IPS-20b (cell line): ENCODE measurements around the gene TOR1AIP1.

ENCODE experiments used
- H3K27ac ChIP-seq: one replicate; pipeline ENCODE4 v1.5.1; 2013; ENCODE audit warnings: low read length
- H3K27me3 ChIP-seq: 2 replicates; pipeline ENCODE4 v1.6.1; 2013; ENCODE audit warnings: mild to moderate bottlenecking, low read length, inconsistent platforms; ENCODE audit not compliant: insufficient read depth
- H3K36me3 ChIP-seq: 2 replicates; pipeline ENCODE4 v1.6.1; 2013; ENCODE audit warnings: low read depth, mild to moderate bottlenecking, inconsistent platforms, low read length, moderate library complexity; ENCODE audit not compliant: insufficient read depth
- H3K4me1 ChIP-seq: 2 replicates; pipeline ENCODE4 v1.6.1; 2013; ENCODE audit warnings: mild to moderate bottlenecking, control low read depth, inconsistent platforms, low read length, moderate library complexity; ENCODE audit not compliant: insufficient read depth
- H3K4me3 ChIP-seq: 2 replicates; pipeline ENCODE4 v1.5.1; 2013; ENCODE audit warnings: mild to moderate bottlenecking, low read length, inconsistent platforms
- H3K9ac ChIP-seq: 2 replicates; pipeline ENCODE4 v1.6.1; 2013; ENCODE audit warnings: low read depth, mild to moderate bottlenecking, inconsistent platforms, low read length, moderate library complexity
- H3K9me3 ChIP-seq: 2 replicates; pipeline ENCODE4 v1.6.1; 2013; ENCODE audit warnings: mild to moderate bottlenecking, low read depth, low read length, inconsistent platforms; ENCODE audit not compliant: insufficient read depth

TOR1AIP1 gene

DNA sequence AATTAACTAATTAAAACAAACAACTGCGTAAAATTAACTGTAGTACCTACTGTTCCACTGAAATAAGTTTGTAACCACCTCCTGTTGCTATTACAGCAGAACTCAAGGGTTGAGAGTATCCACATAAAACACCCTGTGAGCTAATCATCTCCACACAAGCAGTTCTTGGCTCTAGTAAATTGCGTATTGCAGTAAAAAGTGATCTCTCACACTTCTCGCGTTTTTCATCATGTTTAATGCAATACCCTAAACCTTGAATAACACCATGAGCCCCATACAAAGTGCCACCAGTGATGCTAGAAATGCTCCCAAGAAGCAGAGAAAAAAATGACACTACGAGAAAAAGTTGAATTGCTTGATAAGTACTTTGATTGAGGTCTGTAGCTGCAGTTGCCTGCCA, 43.2 kb downstream of the TOR1AIP1 start:
- Histone ChIP-seq H3K27me3 (no peaks in the 10 kb centered on the region), H3K27ac (no peak overlapping the region), H3K4me1 (peaks cover 18% of the 10 kb centered on the region), H3K36me3 (no peaks in the 10 kb centered on the region), H3K4me3 (no peak overlapping the region), H3K9ac (no peak overlapping the region), H3K9me3 (no peaks in the 10 kb centered on the region)

DNA sequence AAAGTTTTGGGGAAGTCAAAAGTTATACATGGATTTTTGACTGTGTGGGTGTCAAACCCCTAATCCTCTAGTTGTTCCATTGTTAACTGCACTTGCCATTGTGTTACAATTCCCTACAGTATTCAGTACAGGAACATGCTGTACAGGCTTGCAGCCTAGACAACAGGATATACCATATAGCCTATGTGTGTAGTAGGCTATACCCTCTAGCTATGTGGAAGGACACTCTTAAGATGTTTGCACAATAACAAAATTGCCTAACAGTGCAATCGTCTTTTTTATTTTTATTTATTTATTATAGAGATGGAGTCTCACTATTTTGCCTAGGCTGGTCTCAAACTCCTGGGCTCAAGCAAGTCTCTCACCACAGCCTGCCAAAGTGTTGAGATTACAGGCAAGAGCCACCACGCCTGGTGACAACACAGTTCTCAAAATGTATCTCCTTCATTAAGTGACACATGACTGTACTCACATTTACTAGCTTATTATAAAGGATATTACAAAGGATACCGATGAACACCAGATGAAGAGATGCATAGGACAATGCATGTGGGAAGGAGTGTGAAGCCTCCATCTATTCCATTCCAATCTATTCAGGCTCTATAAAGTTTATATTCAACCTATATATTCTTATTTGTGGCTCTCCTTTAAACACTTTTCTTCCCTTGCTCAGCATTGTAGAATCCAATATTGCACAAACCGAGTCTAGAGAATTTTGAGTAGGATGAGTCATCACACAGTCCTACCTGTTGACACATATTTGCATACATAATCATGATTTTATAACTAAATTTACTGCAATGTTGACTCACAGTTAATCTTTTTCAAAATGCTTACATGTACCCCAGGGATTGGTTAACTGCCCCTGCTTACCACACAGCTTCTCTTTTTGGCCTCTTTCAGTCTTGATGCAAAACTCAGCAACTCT, 44.1 kb downstream of the TOR1AIP1 start:
- Histone ChIP-seq H3K9me3 (no peaks in the 10 kb centered on the region), H3K27ac (no peak overlapping the region), H3K4me3 (no peak overlapping the region), H3K4me1 (peaks cover 15% of the 10 kb centered on the region), H3K9ac (no peak overlapping the region), H3K27me3 (no peaks in the 10 kb centered on the region), H3K36me3 (no peaks in the 10 kb centered on the region)

GRCh38 chr1:179926850-179927205, 44.7 kb downstream of the TOR1AIP1 start:
- H3K27ac ChIP-seq, result no peak overlapping the region

DNA sequence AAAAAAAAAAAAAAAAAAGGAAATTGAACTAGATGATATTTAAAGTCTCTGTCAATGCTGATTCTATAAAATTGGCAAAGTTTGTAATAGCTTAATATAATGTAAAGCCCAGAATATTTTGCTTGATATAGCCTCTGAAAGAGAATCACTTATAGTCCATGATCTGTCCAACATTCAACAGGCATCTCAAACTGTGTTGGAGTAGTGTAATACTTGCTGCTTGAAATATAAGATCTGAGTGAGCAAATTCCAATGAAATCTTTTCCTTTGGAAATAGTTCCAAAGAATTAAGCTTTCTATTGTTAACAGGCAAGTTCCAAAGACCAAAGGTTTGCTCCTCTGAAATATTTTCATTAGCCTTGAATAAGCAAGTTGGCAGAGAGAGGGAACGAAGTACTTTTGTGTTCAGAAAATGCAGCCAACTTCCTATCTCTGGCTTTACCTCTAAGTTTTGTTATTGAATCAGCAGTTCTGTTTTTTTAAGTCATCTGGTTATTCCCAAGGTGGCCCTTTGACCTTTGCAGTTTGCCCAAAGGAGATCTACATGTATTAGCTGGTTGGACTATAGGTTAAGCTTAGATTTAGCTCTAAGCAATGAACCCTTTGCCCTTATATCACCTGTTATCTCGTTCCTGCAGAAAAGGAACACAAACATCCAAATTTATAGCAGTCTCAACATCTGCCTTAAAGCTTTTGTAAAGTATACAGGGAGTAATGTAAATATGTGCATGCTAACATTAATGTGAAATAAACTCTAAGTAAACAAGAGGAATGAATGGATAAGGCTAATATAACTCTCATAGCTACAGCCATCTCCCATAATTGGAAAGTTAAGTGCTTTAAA, 48.1 kb downstream of the TOR1AIP1 start:
- no peak overlapping the region for H3K4me3 ChIP-seq
- H3K27ac ChIP-seq, result no peak overlapping the region
- no peaks in the 10 kb centered on the region for H3K27me3 ChIP-seq
- no peaks in the 10 kb centered on the region for H3K9me3 ChIP-seq
- no peak overlapping the region for H3K9ac ChIP-seq
- H3K4me1 ChIP-seq, result no peaks in the 10 kb centered on the region
- no peaks in the 10 kb centered on the region for H3K36me3 ChIP-seq

More at GRCh38 chr1:179926850-179927205, 44.7 kb downstream of the TOR1AIP1 start:
- Histone ChIP-seq H3K9ac (no peak overlapping the region), H3K27me3 (no peaks in the 10 kb centered on the region), H3K9me3 (no peaks in the 10 kb centered on the region), H3K4me1 (peaks cover 8% of the 10 kb centered on the region), H3K4me3 (no peak overlapping the region), H3K36me3 (no peaks in the 10 kb centered on the region)

GRCh38 chr1:179930867-179931266, 48.8 kb downstream of the TOR1AIP1 start:
- Histone ChIP-seq H3K4me3 (no peak overlapping the region), H3K9me3 (no peaks in the 10 kb centered on the region), H3K27ac (no peak overlapping the region), H3K4me1 (no peaks in the 10 kb centered on the region), H3K36me3 (no peaks in the 10 kb centered on the region), H3K9ac (no peak overlapping the region), H3K27me3 (no peaks in the 10 kb centered on the region)

- Histone ChIP-seq H3K4me1 (no peaks in the 10 kb centered on the region), H3K27me3 (no peaks in the 10 kb centered on the region), H3K9ac (no peak overlapping the region), H3K9me3 (no peaks in the 10 kb centered on the region), H3K4me3 (no peak overlapping the region), H3K36me3 (no peaks in the 10 kb centered on the region), H3K27ac (no peak overlapping the region)
These were observed 51.1 kb downstream of the TOR1AIP1 start for GRCh38 chr1:179933219-179933618.

GRCh38 chr1:179935909-179936496, 53.9 kb downstream of the TOR1AIP1 start:
- Histone ChIP-seq H3K4me1 (no peaks in the 10 kb centered on the region), H3K27me3 (no peaks in the 10 kb centered on the region), H3K9ac (no peak overlapping the region), H3K9me3 (no peaks in the 10 kb centered on the region), H3K36me3 (no peaks in the 10 kb centered on the region), H3K27ac (no peak overlapping the region), H3K4me3 (no peak overlapping the region)

- H3K9ac ChIP-seq, result no peak overlapping the region
- no peaks in the 10 kb centered on the region for H3K9me3 ChIP-seq
- no peaks in the 10 kb centered on the region for H3K4me1 ChIP-seq
These were observed 55.7 kb downstream of the TOR1AIP1 start for GRCh38 chr1:179937668-179938254.

GRCh38 chr1:179938752-179939151, 56.7 kb downstream of the TOR1AIP1 start:
- Histone ChIP-seq H3K9ac (no peak overlapping the region), H3K36me3 (no peaks in the 10 kb centered on the region), H3K27me3 (no peaks in the 10 kb centered on the region), H3K4me1 (no peaks in the 10 kb centered on the region), H3K27ac (no peak overlapping the region), H3K4me3 (no peak overlapping the region), H3K9me3 (no peaks in the 10 kb centered on the region)

More at GRCh38 chr1:179937668-179938254, 55.7 kb downstream of the TOR1AIP1 start:
- no peaks in the 10 kb centered on the region for H3K27me3 ChIP-seq
- H3K4me3 ChIP-seq, result no peak overlapping the region
- H3K36me3 ChIP-seq, result no peaks in the 10 kb centered on the region
- no peak overlapping the region for H3K27ac ChIP-seq

DNA sequence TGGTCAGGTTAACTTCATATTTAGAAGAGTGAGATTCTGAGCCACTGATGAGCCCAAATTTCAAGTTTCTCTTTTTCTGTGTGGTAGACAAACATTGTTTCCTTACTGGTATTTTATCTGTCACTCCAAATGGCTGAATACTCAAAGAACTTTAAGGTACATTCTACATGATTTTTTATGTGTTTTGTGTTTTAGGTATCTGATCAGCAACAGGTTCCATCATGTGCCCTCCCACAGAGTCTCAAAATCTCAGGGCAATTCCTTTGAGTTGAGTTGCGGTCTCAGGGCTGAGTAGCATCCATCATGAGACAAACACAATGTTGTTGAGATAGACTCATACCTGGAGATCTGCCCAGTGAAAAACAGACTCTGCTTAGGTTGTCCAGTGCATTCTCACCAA, 57.9 kb downstream of the TOR1AIP1 start:
- no peak overlapping the region for H3K4me3 ChIP-seq
- H3K36me3 ChIP-seq, result no peaks in the 10 kb centered on the region
- H3K27ac ChIP-seq, result no peak overlapping the region
- no peaks in the 10 kb centered on the region for H3K27me3 ChIP-seq
- no peaks in the 10 kb centered on the region for H3K4me1 ChIP-seq
- no peak overlapping the region for H3K9ac ChIP-seq
- H3K9me3 ChIP-seq, result no peaks in the 10 kb centered on the region

GRCh38 chr1:179941454-179941853, 59.4 kb downstream of the TOR1AIP1 start:
- no peak overlapping the region for H3K4me3 ChIP-seq
- H3K36me3 ChIP-seq, result no peaks in the 10 kb centered on the region
- no peaks in the 10 kb centered on the region for H3K27me3 ChIP-seq
- H3K9ac ChIP-seq, result no peak overlapping the region
- H3K4me1 ChIP-seq, result no peaks in the 10 kb centered on the region
- no peaks in the 10 kb centered on the region for H3K9me3 ChIP-seq
- no peak overlapping the region for H3K27ac ChIP-seq
